DND-41 (cell line): ENCODE data around the gene NEGR1.

Experiments used
- ATAC-seq: fragments of 200-7000 bp; cut with Tn5 transposase; 3 replicates; pipeline ENCODE4 v1.9.1; 2021; ENCODE audit warnings: low read depth; ENCODE audit not compliant: insufficient read depth
- DNase-seq: peaks from one replicate; pipeline ENCODE4 v3.0.0-alpha.2; 2020
- H2AFZ ChIP-seq: 2 replicates; pipeline ENCODE4 v1.6.0; 2012; ENCODE audit warnings: low read depth, low read length
- H3K27ac ChIP-seq: 2 replicates; pipeline ENCODE4 v1.5.1; 2012; ENCODE audit warnings: low read length, inconsistent platforms
- H3K27me3 ChIP-seq: fragments of 200-600 bp; sonication (generic); 2 replicates; pipeline ENCODE4 v1.6.0; 2012; ENCODE audit warnings: low read length, mild to moderate bottlenecking, inconsistent platforms; ENCODE audit not compliant: insufficient read depth, poor library complexity
- H3K36me3 ChIP-seq: 2 replicates; pipeline ENCODE4 v1.5.1; 2012; ENCODE audit warnings: low read length, inconsistent platforms; ENCODE audit not compliant: insufficient read depth
- H3K4me1 ChIP-seq: 2 replicates; pipeline ENCODE4 v1.5.1; 2012; ENCODE audit warnings: mild to moderate bottlenecking, low read length; ENCODE audit not compliant: insufficient read depth
- H3K4me2 ChIP-seq: 2 replicates; pipeline ENCODE4 v1.6.0; 2012; ENCODE audit warnings: mild to moderate bottlenecking, moderate library complexity, low read length, inconsistent platforms; ENCODE audit not compliant: insufficient read depth
- H3K4me3 ChIP-seq, 2 experiments: fragments of 200-600 bp in 1 of 2; shearing (Covaris generic) in 1 of 2; 2 replicates each; pipeline ENCODE4 v1.5.1; 2012 to 2016; ENCODE audit warnings: inconsistent platforms in 2 of 2, low read length in 2 of 2, mild to moderate bottlenecking in 2 of 2, low read depth in 1 of 2, moderate library complexity in 1 of 2
- H3K79me2 ChIP-seq: 2 replicates; pipeline ENCODE4 v1.6.0; 2012; ENCODE audit warnings: low read length, inconsistent platforms; ENCODE audit not compliant: insufficient read depth
- H3K9ac ChIP-seq: 2 replicates; pipeline ENCODE4 v1.6.0; 2012; ENCODE audit warnings: low read depth, mild to moderate bottlenecking, inconsistent platforms, low read length, moderate library complexity
- H3K9me3 ChIP-seq: 2 replicates; pipeline ENCODE4 v1.5.1; 2012; ENCODE audit warnings: low read length, moderate library complexity, mild to moderate bottlenecking, inconsistent platforms; ENCODE audit not compliant: insufficient read depth, severe bottlenecking
- H4K20me1 ChIP-seq: 2 replicates; pipeline ENCODE4 v1.6.0; 2012; ENCODE audit warnings: low read length; ENCODE audit not compliant: insufficient read depth
- EZH2 ChIP-seq: IDR thresholded peaks from 3 replicates; pipeline ENCODE4 v1.6.1; 2012; ENCODE audit warnings: borderline replicate concordance, low read depth, mild to moderate bottlenecking, moderate library complexity, low read length, inconsistent platforms; ENCODE audit not compliant: severe bottlenecking
- TF ChIP-seq, protein P1 (sequence below): IDR thresholded peaks from 2 replicates; pipeline ENCODE4 v1.5.1; 2012; ENCODE audit warnings: borderline replicate concordance, low read length, moderate library complexity, mild to moderate bottlenecking; ENCODE audit not compliant: poor library complexity, severe bottlenecking; ENCODE audit errors: extremely low read depth

The NEGR1 gene

DNA sequence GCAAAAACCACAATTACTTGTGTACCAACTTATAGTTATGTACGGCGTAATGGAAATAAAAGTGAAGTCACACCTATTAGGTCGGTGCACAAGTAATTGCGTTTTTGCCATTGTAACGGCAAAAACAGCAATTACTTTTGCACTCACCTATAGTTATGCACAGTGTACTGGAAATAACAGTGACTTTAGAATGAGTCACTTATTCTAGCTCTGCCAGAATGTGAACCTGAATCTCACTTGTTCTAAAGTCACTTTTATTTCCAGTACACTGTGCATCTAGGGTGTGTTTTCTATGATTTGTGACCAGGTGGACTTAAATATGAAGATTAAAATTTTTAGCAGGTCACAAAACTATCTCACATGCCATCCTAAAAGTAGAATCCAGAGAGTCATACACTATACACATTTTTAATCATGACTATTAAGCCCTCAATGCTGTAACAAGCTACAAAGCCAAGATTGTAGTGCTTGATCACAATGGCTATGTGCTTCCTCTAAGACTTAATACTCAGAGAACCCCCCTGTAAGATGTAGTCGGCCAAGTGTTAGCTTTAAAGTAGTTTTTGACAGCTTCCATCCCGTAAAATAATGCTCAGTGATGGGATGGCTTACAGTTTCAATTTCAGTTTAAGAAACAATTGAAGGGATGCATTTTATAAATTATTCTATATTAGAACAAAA, 218.8 kb downstream of the NEGR1 start:
- no peaks in the 10 kb centered on the region for H4K20me1 ChIP-seq
- H3K36me3 ChIP-seq, result no peaks in the 10 kb centered on the region
- H2AFZ ChIP-seq, result no peak overlapping the region
- H3K27me3 ChIP-seq, result no peaks in the 10 kb centered on the region
- no peaks in the 10 kb centered on the region for H3K9me3 ChIP-seq
- TF ChIP-seq, protein P1, sequence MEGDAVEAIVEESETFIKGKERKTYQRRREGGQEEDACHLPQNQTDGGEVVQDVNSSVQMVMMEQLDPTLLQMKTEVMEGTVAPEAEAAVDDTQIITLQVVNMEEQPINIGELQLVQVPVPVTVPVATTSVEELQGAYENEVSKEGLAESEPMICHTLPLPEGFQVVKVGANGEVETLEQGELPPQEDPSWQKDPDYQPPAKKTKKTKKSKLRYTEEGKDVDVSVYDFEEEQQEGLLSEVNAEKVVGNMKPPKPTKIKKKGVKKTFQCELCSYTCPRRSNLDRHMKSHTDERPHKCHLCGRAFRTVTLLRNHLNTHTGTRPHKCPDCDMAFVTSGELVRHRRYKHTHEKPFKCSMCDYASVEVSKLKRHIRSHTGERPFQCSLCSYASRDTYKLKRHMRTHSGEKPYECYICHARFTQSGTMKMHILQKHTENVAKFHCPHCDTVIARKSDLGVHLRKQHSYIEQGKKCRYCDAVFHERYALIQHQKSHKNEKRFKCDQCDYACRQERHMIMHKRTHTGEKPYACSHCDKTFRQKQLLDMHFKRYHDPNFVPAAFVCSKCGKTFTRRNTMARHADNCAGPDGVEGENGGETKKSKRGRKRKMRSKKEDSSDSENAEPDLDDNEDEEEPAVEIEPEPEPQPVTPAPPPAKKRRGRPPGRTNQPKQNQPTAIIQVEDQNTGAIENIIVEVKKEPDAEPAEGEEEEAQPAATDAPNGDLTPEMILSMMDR, result no peak
- TF ChIP-seq EZH2, result no peak
- no peaks in the 10 kb centered on the region for H3K4me1 ChIP-seq
- no peak for ATAC-seq
- no peak overlapping the region for H3K4me3 ChIP-seq
- no peak overlapping the region for H3K9ac ChIP-seq
- no peak overlapping the region for H3K4me2 ChIP-seq
- no peak for DNase-seq
- H3K79me2 ChIP-seq, result no peaks in the 10 kb centered on the region
- no peak overlapping the region for H3K27ac ChIP-seq

GRCh38 chr1:72062584-72062983, 219.8 kb downstream of the NEGR1 start:
- Histone ChIP-seq H3K4me1 (no peaks in the 10 kb centered on the region), H3K4me3 (no peak overlapping the region), H3K27ac (no peak overlapping the region), H2AFZ (no peak overlapping the region), H4K20me1 (no peaks in the 10 kb centered on the region), H3K79me2 (no peaks in the 10 kb centered on the region), H3K36me3 (no peaks in the 10 kb centered on the region), H3K4me2 (no peak overlapping the region), H3K9me3 (no peaks in the 10 kb centered on the region), H3K27me3 (no peaks in the 10 kb centered on the region), H3K9ac (no peak overlapping the region)
- TF ChIP-seq EZH2, result no peak
- TF ChIP-seq, protein P1, result no peak
- ATAC-seq, result no peak
- DNase-seq, result no peak

- H3K4me3 ChIP-seq, result no peak overlapping the region
- H3K9ac ChIP-seq, result no peak overlapping the region
- H3K9me3 ChIP-seq, result no peaks in the 10 kb centered on the region
- no peaks in the 10 kb centered on the region for H3K36me3 ChIP-seq
- no peak overlapping the region for H3K27ac ChIP-seq
- TF ChIP-seq, protein P1, result no peak
- TF ChIP-seq EZH2, result no peak
- DNase-seq (no peak), ATAC-seq (no peak)
- H3K4me2 ChIP-seq, result no peak overlapping the region
- no peaks in the 10 kb centered on the region for H3K79me2 ChIP-seq
- no peak overlapping the region for H2AFZ ChIP-seq
- H3K4me1 ChIP-seq, result no peaks in the 10 kb centered on the region
- no peaks in the 10 kb centered on the region for H4K20me1 ChIP-seq
- no peaks in the 10 kb centered on the region for H3K27me3 ChIP-seq
Measured at GRCh38 chr1:72060466-72061245, 221.7 kb downstream of the NEGR1 start.
